Renal pelvis (tissue), 4 donors: ENCODE measurements around the gene NCOA3. TPM values are rescaled to one million over a fixed set of nuclear protein-coding genes. Genes with fewer than 3 reads are reported as not detected.
A peak's percentile ranks its signal among the peaks of the same experiment; 100 is the strongest.
"Not testable (repeated sequence)": the region's sequence is repeated elsewhere in the genome, so short reads cannot be mapped to it uniquely, and the experiment has no call there.

Source experiments
- DNase-seq: peaks from one replicate; pipeline ENCODE4 v3.0.0-alpha.2; 2013
- polyA plus RNA-seq, 3 donors: library from polyadenylated mRNA; unstranded; fragments of 120-200 nt; gene quantifications; one replicate each; pipeline ENCODE4 v1.2.1, GENCODE V29; 2013; ENCODE audit not compliant: insufficient read length in 3 of 3

Gene NCOA3
- polyA plus RNA-seq, 3 donors: 31.5 to 40.1 (median 36.1) TPM

- DNase-seq: no peak
Measured at GRCh38 chr20:47534405-47534804, 32.7 kb downstream of the NCOA3 start.

GRCh38 chr20:47535088-47535487 is 33.4 kb downstream of the NCOA3 start:
- DNase-seq: no peak

DNA sequence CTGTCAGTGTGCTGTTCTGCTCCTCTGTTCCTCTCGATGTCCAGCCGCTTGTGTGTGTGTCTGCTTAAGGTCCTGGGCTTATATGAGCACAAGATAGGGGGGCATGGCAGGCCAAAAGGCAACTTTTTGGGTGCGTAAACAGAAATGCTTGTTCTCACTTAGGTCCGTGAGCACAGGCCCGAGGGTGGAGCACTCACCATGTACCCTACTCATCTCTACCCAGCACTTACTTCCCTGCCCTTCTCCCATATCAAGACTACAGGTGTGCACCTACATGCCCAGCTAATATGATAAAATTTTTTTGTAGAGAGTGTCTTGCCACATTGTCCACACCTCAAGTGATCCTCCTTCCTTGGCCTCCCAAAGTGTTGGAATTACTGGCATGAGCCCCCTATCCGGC is 34.3 kb downstream of the NCOA3 start:
- no peak for DNase-seq

GRCh38 chr20:47540443-47541354 is 39.0 kb downstream of the NCOA3 start:
- DNase-seq: no peak

DNA sequence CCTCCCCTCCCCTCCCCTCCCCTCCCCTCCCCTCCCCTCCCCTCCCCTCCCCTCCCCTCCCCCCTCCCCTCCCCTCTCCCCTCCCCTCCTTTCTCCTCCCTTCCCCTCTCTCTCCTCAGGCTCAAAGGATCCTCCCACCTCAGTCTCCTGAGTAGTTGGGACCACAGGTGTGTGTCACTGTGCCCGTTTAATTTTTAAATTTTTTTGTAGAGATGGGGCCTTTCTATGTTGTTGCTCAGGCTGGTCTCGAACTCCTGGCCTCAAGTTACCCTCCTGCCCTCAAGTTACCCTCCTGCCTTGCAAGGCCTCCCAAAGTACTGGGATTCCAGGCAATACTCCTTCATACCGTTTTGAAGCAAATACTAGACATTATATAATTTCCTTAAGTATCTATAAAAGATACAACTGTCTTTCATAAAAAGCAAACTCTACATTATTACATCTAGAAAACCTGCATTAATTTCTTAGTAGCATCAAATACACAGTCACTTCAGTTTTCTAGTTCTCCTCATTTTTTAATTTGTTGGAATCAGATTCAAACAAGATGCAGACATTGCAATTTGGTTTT is 39.8 kb downstream of the NCOA3 start:
- no peak for DNase-seq

DNA sequence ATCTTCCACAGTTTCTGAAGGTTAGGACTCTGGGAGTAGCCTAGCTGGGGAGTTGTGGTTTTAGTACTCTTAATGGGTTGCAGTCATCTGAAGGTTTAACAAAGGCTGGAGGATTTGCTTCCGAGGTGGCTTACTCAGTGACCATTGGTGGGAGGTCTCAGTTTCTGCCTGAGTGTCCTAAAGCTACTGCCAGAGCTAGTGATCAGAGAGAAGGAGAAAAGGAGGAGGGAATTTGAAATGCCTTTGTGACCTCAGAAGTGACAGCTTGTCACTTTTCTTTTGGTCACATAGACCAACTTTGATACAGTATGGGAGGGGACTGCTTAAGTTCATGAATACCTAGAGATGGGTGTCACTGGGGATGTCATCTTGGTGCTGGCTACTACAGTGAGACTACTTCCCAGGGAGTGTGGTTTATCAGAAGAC is 41.3 kb downstream of the NCOA3 start:
- no peak for DNase-seq

GRCh38 chr20:47544240-47544639 is 42.6 kb downstream of the NCOA3 start:
- DNase-seq: peak; percentile 58

DNA sequence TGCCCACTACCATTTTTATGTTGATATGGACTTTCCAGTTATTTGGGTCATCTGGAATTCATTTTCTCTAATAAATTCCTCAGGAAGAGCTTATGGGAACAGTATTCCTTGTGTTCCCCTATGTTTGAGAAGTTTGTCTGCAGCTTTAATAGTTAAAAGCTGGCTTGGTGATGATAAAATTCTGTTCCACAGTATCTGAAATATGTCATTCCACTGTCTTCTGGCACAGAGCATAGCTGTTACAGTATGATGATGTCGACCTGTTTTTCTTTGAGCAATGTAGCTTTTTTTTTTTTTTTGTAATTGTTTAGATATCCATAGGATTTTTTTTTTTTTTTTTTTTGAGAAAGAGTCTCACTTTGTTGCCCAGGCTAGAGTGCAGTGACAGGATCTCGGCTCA is 43.2 kb downstream of the NCOA3 start:
- no peak for DNase-seq

DNA sequence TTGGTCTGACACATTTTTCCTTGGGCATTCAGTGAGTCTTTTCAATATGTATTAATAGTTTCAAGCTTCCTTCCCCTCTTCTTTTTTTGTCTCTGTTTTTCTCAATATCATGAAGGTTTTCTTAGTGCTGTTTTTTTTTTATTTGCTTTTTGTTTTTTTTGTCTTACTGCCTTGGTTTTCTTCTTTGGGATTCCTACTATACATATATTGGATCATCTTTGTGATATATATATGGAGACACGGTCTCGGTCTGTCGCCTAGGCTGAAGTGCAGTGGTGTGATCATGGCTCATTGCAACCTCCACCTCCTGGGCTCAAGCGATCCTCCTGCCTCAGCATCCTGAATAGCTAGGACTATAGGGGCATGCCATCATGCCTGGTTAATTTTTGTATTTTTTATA is 43.8 kb downstream of the NCOA3 start:
- DNase-seq: no peak

DNA sequence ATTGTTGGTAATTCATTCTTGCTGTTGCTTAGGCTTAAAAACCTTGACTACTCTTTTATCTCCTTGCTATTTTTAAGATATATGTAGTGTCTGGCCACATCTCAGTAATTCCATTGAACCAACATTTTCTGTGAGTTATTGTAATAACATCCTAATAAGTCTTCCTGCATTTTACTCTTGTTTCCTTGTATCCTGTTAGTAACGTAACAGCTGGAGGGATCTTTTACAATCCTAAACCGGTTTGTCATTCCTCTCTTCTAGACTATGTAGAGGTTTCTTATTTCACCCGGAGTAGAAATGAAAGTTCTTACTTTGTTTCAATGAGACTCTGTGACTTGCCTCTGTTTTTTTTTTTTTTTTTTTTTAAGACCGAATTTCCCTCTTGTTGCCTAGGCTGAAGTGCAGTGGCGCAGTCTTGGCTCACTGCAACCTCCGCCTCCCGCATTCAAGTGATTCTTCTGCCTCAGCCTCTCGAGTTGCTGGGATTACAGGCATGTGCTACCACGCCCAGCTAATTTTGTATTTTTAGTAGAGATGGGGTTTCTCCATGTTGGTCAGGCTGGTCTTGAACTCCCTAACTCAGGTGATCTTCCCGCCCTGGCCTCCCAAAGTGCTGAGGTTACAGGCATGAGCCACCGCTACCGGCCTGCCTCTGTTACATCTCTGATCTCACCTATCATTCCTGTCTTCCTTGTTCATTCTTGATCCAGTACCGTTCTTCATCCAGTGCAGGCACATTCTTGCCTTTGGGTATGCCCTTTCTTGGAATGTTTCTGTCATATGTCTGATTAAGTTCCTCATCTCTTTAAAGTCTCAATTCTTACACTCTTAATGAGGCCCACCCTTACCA is 44.7 kb downstream of the NCOA3 start:
- DNase-seq: peak; percentile 55

DNA sequence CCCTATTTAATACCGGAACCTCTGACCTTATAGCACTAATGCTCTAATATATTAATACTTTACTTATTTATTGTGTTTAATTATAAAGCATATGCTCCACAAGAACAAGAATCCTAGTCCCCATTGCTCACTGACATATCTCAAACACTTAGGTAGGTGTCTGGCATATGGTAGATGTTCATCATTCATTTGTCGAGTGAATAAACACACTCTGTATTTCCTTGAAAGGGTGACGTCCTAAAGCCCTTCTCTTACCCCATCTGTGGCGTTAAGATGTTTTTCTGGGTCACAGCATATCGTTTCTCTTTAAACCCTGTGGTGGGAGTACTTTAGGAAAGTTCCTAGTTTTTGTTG is 45.3 kb downstream of the NCOA3 start:
- DNase-seq: no peak

GRCh38 chr20:47549671-47550070 is 48.0 kb downstream of the NCOA3 start:
- DNase-seq: no peak

- no peak for DNase-seq
Measured at GRCh38 chr20:47551222-47551621, 49.5 kb downstream of the NCOA3 start.

DNA sequence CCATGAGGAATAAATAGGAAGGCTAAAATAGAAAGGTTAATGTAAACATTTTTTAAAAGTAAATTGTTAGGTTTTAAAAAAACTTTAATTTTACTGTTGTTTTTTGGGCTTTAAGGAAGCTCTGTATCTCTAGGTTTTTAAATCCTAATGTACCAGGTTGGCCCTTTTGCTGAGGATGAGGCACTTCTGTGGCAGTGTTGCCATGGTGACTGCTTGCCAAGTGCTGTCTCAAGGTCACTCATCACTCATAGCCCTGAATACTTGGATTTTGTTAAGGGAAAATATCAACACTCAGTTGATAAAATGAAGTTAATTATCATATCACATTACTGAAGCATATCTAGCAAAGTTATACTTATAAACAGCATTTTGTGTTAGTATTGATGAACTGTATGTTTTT is 50.2 kb downstream of the NCOA3 start:
- DNase-seq: no peak

- DNase-seq: no peak
Measured at GRCh38 chr20:47552996-47553395, 51.3 kb downstream of the NCOA3 start.

GRCh38 chr20:47553594-47554235 is 52.0 kb downstream of the NCOA3 start:
- DNase-seq: not testable (repeated sequence)

- not testable (repeated sequence) for DNase-seq
Measured at GRCh38 chr20:47554283-47554682, 52.6 kb downstream of the NCOA3 start.

GRCh38 chr20:47557218-47557617 is 55.5 kb downstream of the NCOA3 start:
- no peak for DNase-seq

GRCh38 chr20:47557791-47558190 is 56.1 kb downstream of the NCOA3 start:
- DNase-seq: no peak

DNA sequence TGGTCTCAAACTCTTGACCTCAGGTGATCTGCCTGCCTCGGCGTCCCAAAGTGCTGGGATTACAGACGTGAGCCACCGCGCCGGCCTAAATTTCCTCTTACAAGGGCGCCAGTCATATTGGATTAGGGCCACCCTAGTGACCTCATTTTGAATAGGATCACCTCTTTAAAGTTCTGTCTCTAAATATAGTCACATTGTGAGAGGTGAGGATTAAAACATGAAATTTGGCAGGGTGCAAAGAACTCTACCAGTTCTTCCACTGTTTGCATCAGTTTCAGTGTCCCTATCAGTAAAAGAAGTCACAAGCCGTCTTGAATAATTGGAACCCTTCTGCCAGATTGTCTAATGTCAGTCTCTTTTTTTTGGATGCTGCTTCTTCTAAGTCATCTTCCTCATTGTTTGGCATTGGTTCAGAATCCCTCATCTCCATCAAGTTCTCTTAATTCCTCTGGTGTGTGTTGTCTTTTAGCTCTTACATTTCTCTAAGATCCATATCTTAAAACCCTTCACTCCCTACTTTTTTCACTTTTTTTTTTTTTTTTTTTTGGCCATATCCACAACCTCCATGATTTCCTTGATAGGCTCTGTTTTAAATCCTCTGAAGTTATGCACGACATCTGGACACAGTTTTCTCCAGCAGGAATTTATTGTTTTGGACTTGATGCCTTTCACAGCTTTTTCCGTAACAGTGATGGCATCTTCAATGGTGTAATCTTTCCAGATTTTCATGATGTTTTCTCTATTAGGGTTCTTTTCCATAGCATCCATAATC is 56.8 kb downstream of the NCOA3 start:
- DNase-seq: no peak

GRCh38 chr20:47559141-47559540 is 57.5 kb downstream of the NCOA3 start:
- DNase-seq: peak; percentile 58
